ENCODE results near the gene SARNP. TPM values are rescaled to one million over a fixed set of nuclear protein-coding genes. Genes with fewer than 3 reads are reported as not detected.
A peak's percentile ranks its signal among the peaks of the same experiment; 100 is the strongest.

The SARNP gene
- total and polyA plus RNA-seq, 9 of the 15 experiments (the other 6 are each of a cell fraction or from before 2014, with no cell fraction given) = 70.1 to 400 (median 198) TPM

DNA sequence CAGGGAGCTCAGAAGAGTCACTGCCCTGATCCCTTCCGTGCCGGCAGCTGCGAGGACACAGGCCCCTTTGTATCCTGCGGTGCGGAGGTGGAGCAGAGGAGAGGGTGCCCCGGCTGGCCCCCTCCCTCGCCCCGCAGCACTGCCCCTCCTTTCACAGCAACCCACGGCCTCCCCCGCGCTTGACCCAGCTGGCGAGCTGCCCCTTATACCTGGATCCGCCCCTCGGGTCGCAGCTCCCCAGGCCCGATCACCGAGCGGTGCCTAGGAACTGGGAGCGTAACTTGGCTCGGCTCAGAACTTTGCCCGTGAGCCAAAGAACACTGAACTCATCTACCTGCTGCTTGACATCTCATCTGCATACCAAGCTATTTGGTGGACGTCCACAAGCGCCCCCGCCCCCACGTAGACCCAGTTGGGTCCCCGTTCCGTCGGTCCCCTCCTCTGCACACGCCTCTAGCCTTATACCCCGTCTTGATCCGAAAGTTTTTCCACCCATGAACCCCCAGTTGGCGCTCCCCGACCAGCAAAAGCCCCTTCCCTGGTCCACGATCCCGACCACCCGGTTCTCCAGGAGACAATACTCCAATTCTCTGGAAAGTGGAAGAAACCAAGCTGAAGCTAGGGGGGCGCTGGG is 12.6 kb upstream of the SARNP start (continued):
- TF ChIP-seq, protein P1, sequence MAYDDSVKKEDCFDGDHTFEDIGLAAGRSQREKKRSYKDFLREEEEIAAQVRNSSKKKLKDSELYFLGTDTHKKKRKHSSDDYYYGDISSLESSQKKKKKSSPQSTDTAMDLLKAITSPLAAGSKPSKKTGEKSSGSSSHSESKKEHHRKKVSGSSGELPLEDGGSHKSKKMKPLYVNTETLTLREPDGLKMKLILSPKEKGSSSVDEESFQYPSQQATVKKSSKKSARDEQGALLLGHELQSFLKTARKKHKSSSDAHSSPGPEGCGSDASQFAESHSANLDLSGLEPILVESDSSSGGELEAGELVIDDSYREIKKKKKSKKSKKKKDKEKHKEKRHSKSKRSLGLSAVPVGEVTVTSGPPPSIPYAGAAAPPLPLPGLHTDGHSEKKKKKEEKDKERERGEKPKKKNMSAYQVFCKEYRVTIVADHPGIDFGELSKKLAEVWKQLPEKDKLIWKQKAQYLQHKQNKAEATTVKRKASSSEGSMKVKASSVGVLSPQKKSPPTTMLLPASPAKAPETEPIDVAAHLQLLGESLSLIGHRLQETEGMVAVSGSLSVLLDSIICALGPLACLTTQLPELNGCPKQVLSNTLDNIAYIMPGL (CRISPR knock-in tag; IDR thresholded peaks at IDR 0.05) = no peak
- TF ChIP-seq ZNF75A (CRISPR knock-in tag; IDR thresholded peaks at IDR 0.05) (no peak), TRIM24 (IDR thresholded peaks at IDR 0.05) (no peak), DIDO1 (tag; IDR thresholded peaks at IDR 0.05; ENCODE audit: low read depth) (no peak), ZFP1 (CRISPR knock-in tag; IDR thresholded peaks at IDR 0.05) (no peak), EP300 (IDR thresholded peaks at IDR 0.05; ENCODE audit: low read length) (no peak), ZNF232 (CRISPR knock-in tag; IDR thresholded peaks at IDR 0.05) (no peak), MTA2 (IDR thresholded peaks at IDR 0.05; ENCODE audit: low read depth) (no peak), SIN3A (IDR thresholded peaks at IDR 0.05; ENCODE audit: borderline replicate concordance in 2 of 2, control insufficient read depth in 1 of 2, low read depth in 2 of 2, low read length in 2 of 2) (peak; percentile 14 to 67; a peak in 1 of 4 replicates), ATF3 (IDR thresholded peaks at IDR 0.05) (no peak), ATF3 (CRISPR knock-in tag; conservative IDR thresholded peaks at IDR 0.05) (no peak), NFYB (IDR thresholded peaks at IDR 0.05; ENCODE audit: extremely low read depth, insufficient read length) (no peak), NR3C1 (CRISPR knock-in tag; IDR thresholded peaks at IDR 0.05) (no peak), CTBP1 (IDR thresholded peaks at IDR 0.05; ENCODE audit: borderline replicate concordance) (0 out of 2 replicates have a peak, but pooled peaks have one; percentile 5), ZNF175 (CRISPR knock-in tag; IDR thresholded peaks at IDR 0.05; ENCODE audit: low read depth) (no peak), STAG1 (CRISPR knock-in tag; IDR thresholded peaks at IDR 0.05; ENCODE audit: borderline replicate concordance) (peak; percentile 47; the same call in 1 of the 2 replicates), ADNP (tag; IDR thresholded peaks at IDR 0.05) (no peak), HDAC8 (tag; IDR thresholded peaks at IDR 0.05) (no peak), POU5F1 (IDR thresholded peaks at IDR 0.05; ENCODE audit: borderline replicate concordance, low read depth, low read length, partially characterized antibody) (no peak)
- TF ChIP-seq, protein P2, sequence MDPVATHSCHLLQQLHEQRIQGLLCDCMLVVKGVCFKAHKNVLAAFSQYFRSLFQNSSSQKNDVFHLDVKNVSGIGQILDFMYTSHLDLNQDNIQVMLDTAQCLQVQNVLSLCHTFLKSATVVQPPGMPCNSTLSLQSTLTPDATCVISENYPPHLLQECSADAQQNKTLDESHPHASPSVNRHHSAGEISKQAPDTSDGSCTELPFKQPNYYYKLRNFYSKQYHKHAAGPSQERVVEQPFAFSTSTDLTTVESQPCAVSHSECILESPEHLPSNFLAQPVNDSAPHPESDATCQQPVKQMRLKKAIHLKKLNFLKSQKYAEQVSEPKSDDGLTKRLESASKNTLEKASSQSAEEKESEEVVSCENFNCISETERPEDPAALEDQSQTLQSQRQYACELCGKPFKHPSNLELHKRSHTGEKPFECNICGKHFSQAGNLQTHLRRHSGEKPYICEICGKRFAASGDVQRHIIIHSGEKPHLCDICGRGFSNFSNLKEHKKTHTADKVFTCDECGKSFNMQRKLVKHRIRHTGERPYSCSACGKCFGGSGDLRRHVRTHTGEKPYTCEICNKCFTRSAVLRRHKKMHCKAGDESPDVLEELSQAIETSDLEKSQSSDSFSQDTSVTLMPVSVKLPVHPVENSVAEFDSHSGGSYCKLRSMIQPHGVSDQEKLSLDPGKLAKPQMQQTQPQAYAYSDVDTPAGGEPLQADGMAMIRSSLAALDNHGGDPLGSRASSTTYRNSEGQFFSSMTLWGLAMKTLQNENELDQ (CRISPR knock-in tag; IDR thresholded peaks at IDR 0.05; ENCODE audit: borderline replicate concordance) = no peak
- TF ChIP-seq, protein P3, sequence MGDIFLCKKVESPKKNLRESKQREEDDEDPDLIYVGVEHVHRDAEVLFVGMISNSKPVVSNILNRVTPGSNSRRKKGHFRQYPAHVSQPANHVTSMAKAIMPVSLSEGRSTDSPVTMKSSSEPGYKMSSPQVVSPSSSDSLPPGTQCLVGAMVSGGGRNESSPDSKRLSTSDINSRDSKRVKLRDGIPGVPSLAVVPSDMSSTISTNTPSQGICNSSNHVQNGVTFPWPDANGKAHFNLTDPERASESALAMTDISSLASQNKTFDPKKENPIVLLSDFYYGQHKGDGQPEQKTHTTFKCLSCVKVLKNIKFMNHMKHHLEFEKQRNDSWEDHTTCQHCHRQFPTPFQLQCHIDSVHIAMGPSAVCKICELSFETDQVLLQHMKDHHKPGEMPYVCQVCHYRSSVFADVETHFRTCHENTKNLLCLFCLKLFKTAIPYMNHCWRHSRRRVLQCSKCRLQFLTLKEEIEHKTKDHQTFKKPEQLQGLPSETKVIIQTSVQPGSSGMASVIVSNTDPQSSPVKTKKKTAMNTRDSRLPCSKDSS (IDR thresholded peaks at IDR 0.05; ENCODE audit: low read depth, partially characterized antibody) = no peak

Data from K562 (cell line).